Suprapubic skin (tissue), 4 donors: ENCODE data around the gene NACA2. TPM values are rescaled to one million over a fixed set of nuclear protein-coding genes. Genes with fewer than 3 reads are reported as not detected.
"Not testable (repeated sequence)": the region's sequence is repeated elsewhere in the genome, so short reads cannot be mapped to it uniquely, and the experiment has no call there.

Experiments
- DNase-seq, 2 donors: peaks; one replicate each; pipeline ENCODE4 v3.0.0-alpha.2; 2019; ENCODE audit warnings: low spot score in 2 of 2
- H3K27ac ChIP-seq: fragments of 200-600 bp; sonication (generic); one replicate; pipeline ENCODE4 v1.5.1; 2019
- H3K27me3 ChIP-seq: fragments of 200-600 bp; sonication (generic); one replicate; pipeline ENCODE4 v1.5.1; 2019
- H3K36me3 ChIP-seq: fragments of 200-600 bp; sonication (generic); one replicate; pipeline ENCODE4 v1.5.1; 2019
- H3K4me1 ChIP-seq: fragments of 200-600 bp; sonication (generic); one replicate; pipeline ENCODE4 v1.5.1; 2019
- H3K4me3 ChIP-seq: fragments of 200-600 bp; sonication (generic); one replicate; pipeline ENCODE4 v1.5.1; 2019; ENCODE audit warnings: mild to moderate bottlenecking
- H3K9me3 ChIP-seq: fragments of 200-600 bp; sonication (generic); one replicate; pipeline ENCODE4 v1.5.1; 2019
- CTCF ChIP-seq, 2 donors: fragments of 200-600 bp in 1 of 2; fragments of 450-650 bp in 1 of 2; sonication (generic) in 1 of 2; IDR thresholded peaks; one replicate each; pipeline ENCODE4 v1.5.1; 2016 to 2019; ENCODE audit warnings: antibody characterized with exemption in 2 of 2, mild to moderate bottlenecking in 1 of 2, moderate library complexity in 1 of 2
- EP300 ChIP-seq: sonication (generic); formaldehyde crosslinking; IDR thresholded peaks from one replicate; pipeline ENCODE4 v1.6.1; 2017; ENCODE audit warnings: antibody characterized with exemption
- POLR2A ChIP-seq, 2 donors: fragments of 450-650 bp; IDR thresholded peaks; one replicate each; pipeline ENCODE4 v1.6.1; 2017; ENCODE audit warnings: antibody characterized with exemption in 2 of 2, mild to moderate bottlenecking in 2 of 2, moderate library complexity in 2 of 2
- POLR2AphosphoS5 ChIP-seq, 3 donors: sonication (generic); formaldehyde crosslinking; IDR thresholded peaks; one replicate each; pipeline ENCODE4 v1.6.1; 2017; ENCODE audit warnings: antibody characterized with exemption in 3 of 3
- WGBS: methylation state at CpG from one replicate; pipeline ENCODE4 v1.1.5; 2018; 5-methylcytosine and 5-hydroxymethylcytosine counted together
- total RNA-seq, 4 donors: library from RNA; depleted of rRNA; stranded (reverse); fragments of >200 nt; gene quantifications; one replicate each; pipeline ENCODE4 v1.1.0, GENCODE V29; 2016

Gene NACA2
- total RNA-seq, 4 donors from 2014 or later: not detected

- Histone ChIP-seq H3K9me3 (no peaks in the 10 kb centered on the region), H3K4me1 (no peaks in the 10 kb centered on the region), H3K27ac (no peak overlapping the region), H3K36me3 (no peaks in the 10 kb centered on the region), H3K27me3 (peaks cover 2% of the 10 kb centered on the region), H3K4me3 (no peak overlapping the region)
- 81% methylated on average over 14 of the region's 14 CpGs for WGBS
- no peak for TF ChIP-seq POLR2AphosphoS5 (IDR thresholded peaks at IDR 0.05)
- no peak for TF ChIP-seq POLR2A (IDR thresholded peaks at IDR 0.05)
- TF ChIP-seq CTCF (IDR thresholded peaks at IDR 0.05): no peak
- no peak for TF ChIP-seq EP300
- no peak for DNase-seq
Measured at GRCh38 chr17:61568219-61569072, 22.6 kb downstream of the NACA2 start.

GRCh38 chr17:61567045-61567802 lies 23.8 kb downstream of the NACA2 start:
- Histone ChIP-seq H3K36me3 (no peaks in the 10 kb centered on the region), H3K27me3 (peaks cover 6% of the 10 kb centered on the region), H3K4me3 (no peak overlapping the region), H3K4me1 (no peaks in the 10 kb centered on the region), H3K9me3 (no peaks in the 10 kb centered on the region), H3K27ac (no peak overlapping the region)
- 48% methylated on average over 4 of the region's 4 CpGs for WGBS
- TF ChIP-seq EP300: no peak
- TF ChIP-seq CTCF (IDR thresholded peaks at IDR 0.05): no peak
- no peak for TF ChIP-seq POLR2A (IDR thresholded peaks at IDR 0.05)
- no peak for TF ChIP-seq POLR2AphosphoS5 (IDR thresholded peaks at IDR 0.05)
- no peak for DNase-seq

GRCh38 chr17:61566448-61566847 lies 24.6 kb downstream of the NACA2 start:
- 84% methylated on average over 5 of the region's 5 CpGs for WGBS
- H3K4me1 ChIP-seq, H3K4me3 ChIP-seq, DNase-seq, H3K9me3 ChIP-seq, H3K36me3 ChIP-seq, H3K27ac ChIP-seq: not testable (repeated sequence)
- H3K27me3 ChIP-seq: peaks cover 13% of the 10 kb centered on the region

GRCh38 chr17:61565850-61566249 lies 25.2 kb downstream of the NACA2 start:
- H3K27me3 ChIP-seq: peaks cover 15% of the 10 kb centered on the region
- H3K27ac ChIP-seq, H3K4me3 ChIP-seq, H3K9me3 ChIP-seq, H3K4me1 ChIP-seq, H3K36me3 ChIP-seq, DNase-seq: not testable (repeated sequence)

- no peak overlapping the region for H3K4me3 ChIP-seq
- 75% methylated on average over 4 of the region's 4 CpGs for WGBS
- no peak overlapping the region for H3K27ac ChIP-seq
- no peaks in the 10 kb centered on the region for H3K36me3 ChIP-seq
- H3K9me3 ChIP-seq: no peaks in the 10 kb centered on the region
- TF ChIP-seq POLR2A (IDR thresholded peaks at IDR 0.05): no peak
- no peaks in the 10 kb centered on the region for H3K4me1 ChIP-seq
- peaks cover 15% of the 10 kb centered on the region for H3K27me3 ChIP-seq
- DNase-seq: no peak
Measured at GRCh38 chr17:61565213-61565612, 25.8 kb downstream of the NACA2 start.

GRCh38 chr17:61562287-61562686 lies 28.7 kb downstream of the NACA2 start:
- TF ChIP-seq EP300 (no peak), POLR2A (IDR thresholded peaks at IDR 0.05) (no peak), POLR2AphosphoS5 (IDR thresholded peaks at IDR 0.05) (no peak), CTCF (IDR thresholded peaks at IDR 0.05) (no peak)
- WGBS: 71% methylated on average over 4 of the region's 4 CpGs
- Histone ChIP-seq H3K27me3 (peaks cover 18% of the 10 kb centered on the region), H3K36me3 (no peaks in the 10 kb centered on the region), H3K4me3 (no peak overlapping the region), H3K9me3 (no peaks in the 10 kb centered on the region), H3K4me1 (no peaks in the 10 kb centered on the region), H3K27ac (no peak overlapping the region)
- DNase-seq: no peak
